Embryonic facial prominence (tissue), 1 donor: ENCODE data around the gene ITIH1.

Experiments
- DNase-seq: peaks from one replicate; pipeline ENCODE4 v3.0.0-alpha.2; 2016; ENCODE audit errors: extremely low spot score

Gene ITIH1

DNA sequence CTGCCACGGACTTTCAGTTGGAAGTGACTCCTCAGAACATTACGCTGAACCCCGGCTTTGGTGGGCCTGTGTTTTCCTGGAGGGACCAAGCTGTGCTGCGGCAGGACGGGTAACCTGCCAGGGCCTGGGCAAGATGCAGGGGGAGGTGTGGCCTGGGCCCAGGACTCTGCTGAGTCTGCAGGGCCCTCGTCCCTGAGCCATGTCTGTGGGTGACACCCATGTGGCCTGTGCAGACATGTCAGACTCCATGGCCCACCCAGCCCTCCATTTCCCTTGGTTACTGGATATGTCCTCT, 12.3 kb downstream of the ITIH1 start:
- no peak for DNase-seq

DNA sequence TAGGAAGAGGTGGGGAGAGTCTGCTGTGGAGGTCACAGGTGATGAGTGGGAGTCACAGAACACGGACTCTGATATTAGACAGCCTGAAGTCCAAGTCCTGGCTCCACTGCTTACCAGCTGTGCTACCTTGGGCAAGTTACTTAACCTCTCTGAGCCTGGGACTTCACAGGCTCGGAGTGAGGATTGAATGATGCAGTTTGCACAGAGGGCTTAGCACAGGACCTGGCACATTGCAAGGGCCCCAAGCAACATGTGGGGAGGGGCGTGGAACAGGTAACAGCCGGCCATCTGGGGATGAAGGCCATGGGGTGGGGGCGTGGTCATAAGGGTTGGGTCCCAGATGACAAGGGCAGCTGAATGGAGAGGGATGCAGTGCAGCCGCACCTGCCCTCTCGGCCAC, 12.9 kb downstream of the ITIH1 start:
- DNase-seq = no peak

DNA sequence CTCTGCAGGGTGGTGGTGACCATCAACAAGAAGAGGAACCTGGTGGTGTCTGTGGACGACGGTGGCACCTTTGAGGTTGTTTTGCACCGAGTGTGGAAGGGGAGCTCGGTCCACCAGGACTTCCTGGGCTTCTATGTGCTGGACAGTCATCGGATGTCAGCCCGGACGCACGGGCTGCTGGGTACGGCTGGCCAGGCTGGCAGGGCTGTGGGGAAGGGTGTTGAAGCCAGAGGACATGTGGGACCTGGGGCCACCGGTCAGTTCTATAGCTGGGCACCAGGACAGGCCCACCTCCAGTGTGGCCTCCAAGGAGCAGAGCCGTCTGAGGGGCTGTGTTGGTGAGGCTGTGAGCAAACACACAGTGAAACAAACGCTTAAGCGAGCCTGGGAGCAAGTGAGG, 13.3 kb downstream of the ITIH1 start:
- DNase-seq = no peak

DNA sequence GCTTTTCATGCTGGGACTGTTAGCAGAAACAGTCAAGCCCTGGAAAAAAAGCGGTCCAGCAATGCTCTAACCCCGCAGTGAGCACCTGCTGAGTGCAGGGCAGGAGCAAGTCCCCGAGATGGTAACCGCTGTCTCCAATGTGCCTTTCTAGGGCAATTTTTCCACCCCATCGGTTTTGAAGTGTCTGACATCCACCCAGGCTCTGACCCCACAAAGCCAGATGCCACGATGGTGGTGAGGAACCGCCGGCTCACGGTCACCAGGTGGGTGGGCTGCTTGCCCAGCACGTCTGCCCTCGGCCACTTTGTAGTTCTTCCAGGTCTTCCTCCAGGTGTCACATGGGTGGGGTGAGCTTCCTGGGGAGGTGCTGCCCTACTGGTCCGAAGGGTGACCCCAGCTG, 14.0 kb downstream of the ITIH1 start:
- no peak for DNase-seq

DNA sequence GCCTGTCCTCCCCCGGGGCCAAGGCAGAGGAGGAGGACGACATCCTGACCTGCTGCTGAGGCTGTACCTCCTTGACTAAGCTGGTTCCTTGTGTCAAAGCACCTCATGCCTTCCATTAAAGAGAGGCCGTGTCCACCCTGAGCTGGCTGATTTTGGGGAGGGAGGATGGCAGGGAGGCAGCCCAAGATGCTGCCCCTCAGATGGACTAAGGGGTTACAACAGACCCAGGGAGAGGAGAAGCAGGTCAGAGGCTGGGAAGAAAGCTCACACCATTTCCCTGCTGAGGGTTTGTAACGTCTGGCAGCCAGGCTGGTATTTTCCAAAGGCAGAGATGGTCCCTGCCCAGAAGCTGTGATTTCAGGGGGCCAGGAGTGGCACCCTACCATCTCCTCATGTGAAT, 14.5 kb downstream of the ITIH1 start:
- DNase-seq = no peak

DNA sequence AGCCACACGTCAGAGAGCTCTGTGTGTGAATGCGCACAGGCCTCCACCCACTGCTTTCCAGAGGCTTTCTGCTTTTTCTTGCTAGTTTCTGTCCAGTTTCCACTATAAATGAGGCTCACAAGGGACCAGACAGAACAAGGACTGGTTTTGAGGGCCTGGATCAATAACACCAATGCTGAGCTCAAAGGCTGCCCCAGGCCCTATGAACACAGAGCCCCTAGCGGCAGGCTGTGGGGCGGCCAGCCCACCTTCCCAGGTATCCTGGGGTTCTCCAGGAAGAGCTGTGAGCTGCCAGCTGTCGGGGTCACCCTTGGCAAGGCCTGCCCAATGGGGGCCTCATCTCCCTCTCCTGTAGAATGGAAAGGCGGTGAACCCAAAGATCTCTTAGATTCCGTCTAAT, 15.0 kb downstream of the ITIH1 start:
- no peak for DNase-seq

DNA sequence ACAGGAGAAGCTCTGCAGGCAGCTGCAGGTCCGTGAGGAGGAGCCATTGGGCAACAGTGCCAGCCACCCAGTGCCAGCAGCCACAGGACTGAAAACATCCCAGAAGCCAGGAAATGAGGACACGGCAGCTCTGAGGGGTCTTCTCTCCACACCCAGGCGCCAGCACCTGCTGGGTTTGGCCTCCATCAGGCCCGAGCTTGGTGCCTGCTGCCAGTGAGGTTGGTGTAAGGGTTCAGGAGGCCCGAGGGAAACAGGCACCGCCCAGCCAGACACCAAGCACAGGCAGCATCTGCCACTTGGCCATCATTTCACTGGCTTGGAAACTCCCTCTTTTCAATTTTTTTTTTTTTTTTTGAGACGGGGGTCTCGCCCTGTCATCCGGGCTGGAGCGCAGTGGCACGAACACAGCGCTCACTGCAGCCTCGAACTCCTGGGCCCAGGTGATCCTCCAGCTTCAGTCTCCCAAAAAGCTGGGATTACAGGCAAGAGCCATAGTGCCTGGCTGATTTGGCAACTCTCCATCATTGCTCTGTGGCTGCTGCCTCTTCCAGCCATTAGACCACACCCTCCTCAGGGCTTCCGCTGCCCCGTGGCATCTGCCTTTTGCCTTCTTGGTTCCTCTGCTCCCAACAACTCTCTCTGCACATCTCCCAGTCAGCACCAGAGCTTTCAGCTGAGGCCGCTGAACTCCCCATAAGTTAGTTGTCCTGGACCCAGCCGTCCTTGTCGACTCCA, 15.7 kb downstream of the ITIH1 start:
- DNase-seq = no peak

DNA sequence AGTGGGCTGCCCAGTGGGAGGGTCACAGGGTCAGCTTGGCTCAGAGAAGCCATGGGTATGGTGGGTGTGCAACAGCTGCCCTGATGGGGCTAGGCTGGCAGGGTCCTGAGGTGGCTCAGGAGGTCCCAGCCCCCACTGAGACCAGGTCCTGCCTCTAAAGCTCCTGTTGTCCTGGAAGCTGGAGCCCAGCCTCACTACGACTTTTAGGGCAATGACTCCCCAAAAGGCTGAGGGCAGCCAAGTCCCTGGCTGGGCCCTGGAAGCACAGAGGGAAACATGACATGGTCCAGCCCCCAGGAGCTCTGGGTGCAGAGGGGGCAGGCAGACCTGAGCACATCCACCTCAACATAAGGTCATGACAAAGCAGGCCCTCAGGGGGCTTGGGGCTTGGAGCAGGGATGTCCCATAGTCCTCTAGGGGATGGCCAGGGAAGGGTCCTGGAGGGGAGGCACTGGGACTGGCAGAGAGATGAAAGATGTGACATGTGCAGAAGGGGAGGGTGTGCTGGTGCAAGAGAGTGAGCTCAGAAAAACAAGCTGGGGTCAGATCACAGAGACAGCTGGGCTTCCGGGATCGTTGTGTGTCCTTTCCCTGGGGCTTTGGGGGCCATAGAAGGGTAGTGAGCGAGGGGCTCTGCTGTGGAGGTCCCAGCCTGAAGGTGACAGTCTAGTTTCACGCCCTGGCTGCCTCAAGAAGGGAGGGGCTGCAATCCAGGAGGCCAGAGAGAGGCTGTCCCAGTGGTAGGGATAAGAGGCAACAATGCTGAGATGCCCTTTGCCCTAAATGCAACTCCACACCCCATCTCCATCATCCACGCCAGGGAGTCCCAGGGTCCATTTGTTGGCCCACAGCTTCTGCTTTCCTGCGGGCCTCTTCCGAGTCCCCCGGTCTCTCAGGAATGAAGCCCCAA, 16.6 kb downstream of the ITIH1 start:
- DNase-seq = no peak

DNA sequence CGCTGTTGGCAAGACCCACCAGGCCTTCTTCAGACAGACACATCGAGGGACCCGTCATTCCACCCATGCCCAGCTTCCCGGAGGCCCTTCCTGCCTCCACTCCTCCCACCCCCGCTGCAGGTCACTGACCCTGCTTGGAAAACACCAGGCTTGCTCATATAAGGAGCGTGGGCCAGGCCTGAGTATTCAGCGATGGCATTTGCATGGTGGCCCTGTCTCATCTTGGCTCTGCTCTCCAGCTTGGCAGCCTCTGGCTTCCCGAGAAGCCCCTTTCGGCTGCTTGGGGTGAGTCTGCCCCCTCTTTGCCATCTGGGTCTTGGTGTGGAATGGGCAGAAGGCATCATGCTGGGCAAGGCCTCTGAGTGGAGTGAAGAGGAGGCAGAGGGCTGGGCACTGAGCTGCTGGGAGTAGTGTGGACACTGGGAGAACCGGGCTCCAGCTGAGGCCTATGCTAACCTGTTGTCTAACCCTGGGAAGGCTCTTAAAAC, 17.3 kb downstream of the ITIH1 start, which contains the start of gene ITIH3:
Gene ITIH3, plus strand, starts transcription at position 185 of the 488 bp plus-strand sequence. Its CDS starts 8 bp downstream, at position 193.
- no peak for DNase-seq

DNA sequence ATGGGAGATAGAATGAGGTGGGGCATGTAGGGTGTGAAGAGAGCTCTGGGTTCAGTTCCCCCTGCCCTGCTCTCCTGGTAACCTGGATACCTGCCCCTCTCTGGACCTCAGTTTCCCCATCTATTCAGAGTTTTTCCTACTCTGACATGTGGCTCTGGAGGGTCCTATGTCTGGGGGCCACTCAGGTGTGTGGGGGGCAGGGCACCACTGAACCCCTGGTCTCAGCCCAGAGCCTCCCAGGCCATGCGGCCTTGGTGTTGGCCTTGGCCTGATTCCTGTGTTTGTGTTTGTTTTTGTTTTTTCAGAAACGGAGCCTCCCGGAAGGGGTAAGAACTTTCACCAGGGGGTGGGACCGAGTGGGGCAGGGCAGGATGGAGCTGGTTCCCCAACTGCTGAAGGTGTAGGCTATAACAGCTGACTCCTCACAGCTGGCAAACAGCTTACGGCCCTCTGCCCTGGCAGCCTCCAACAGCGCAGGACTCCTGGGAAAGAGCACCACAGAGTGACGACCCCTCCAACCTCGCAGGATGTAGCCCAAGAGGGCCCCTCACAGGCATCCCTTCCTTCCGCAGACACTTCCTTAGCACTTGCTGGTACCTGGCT, 18.0 kb downstream of the ITIH1 start:
- no peak for DNase-seq

DNA sequence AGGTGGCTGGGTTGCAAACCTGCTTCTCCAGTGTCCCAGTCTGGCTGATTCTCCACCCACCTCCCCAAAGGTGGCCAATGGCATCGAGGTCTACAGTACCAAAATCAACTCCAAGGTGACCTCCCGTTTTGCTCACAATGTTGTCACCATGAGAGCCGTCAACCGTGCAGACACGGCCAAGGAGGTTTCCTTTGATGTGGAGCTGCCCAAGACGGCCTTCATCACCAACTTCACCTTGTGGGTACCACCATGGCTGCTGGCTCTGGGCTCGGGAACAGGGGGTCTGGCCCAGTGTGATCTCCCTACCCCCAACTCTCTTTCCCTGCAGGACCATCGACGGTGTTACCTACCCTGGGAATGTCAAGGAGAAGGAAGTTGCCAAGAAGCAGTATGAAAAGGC, 19.0 kb downstream of the ITIH1 start:
- no peak for DNase-seq

DNA sequence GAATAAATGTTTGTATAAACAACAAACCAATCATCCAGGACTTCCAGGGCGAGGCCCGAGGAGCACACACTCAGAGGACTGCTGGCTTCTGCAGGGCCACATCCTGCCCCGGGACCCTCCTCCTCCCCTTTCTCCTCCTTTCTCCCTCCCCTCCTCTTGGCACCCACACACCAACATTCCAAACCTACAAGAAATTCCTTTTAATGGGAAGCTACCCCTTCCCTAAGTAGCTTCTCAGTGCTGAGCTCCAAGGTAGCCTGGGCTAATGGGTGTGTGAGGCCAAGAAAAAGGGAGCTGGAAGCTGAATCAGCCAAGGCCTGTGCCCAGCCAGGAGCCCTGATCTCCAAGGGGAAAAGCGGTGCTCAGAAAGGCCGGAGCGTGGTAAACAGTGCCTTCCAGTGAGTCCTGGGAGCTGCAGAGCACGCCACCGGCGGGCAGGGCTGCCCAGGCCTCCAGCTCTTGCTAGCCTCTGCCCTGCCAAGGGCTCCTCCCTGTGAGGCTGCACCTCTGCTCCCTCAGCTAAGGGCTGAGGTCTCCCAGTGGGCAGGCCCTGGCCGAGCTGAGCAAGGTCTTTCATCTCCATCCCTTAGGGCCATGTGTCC, 21.1 kb downstream of the ITIH1 start:
- DNase-seq = no peak

DNA sequence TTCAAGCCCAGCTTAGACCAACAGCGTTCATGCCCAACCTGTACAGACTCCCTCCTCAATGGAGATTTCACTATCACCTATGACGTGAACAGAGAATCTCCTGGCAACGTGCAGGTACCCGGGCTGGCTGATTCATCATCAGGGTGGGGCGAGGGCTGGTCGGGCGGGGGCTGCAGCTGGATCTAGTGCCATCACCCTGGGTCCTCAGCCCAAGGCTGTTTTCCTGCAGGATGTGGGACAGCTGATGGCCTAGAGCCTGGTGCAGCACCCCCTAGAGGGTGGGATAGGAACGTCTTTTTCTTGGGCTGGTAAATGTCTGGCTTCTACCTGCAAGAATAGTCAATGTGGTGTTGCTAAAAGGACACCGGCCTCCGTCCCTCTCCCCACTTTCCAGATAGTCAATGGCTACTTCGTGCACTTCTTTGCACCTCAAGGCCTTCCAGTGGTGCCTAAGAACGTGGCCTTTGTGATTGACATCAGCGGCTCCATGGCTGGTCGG, 21.6 kb downstream of the ITIH1 start:
- DNase-seq = no peak

DNA sequence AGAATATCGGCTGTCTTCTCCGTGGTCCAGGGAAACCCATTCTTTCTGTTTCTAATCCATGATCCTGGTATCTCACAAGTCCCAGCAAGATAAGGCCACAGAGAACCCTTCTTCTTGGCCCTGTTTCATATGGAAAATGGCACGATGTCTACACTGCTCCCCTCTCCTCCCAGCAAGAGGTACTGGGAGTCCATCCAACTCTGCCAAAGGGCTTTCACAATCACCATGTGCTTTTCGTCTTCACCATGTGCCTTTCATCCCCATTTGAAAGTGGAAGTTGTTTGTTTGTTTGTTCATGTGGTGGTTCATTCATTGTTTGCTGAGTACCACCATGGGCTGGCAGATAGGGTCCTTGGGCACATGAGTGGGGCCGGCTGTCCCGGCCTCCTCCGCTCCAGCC, 22.7 kb downstream of the ITIH1 start:
- DNase-seq = no peak

DNA sequence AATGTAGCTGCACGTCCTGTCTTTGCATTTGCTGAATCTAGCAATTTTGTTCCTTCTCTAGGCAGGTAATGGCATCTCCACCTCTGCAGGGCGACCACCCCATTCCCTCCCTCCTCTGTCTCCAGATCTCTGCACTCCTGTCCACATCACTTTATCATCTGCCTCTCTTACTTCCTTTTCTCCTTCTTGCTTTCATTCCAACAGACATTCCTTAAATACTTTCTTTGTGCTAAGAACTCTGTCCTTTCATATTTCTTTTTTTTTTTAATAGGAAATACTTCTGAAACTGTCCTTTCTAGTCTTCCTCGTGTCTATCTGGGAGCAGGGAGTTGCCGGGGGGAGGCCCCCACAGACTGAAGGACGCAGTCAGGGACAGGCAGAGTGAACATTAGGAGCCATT, 24.4 kb downstream of the ITIH1 start:
- no peak for DNase-seq

DNA sequence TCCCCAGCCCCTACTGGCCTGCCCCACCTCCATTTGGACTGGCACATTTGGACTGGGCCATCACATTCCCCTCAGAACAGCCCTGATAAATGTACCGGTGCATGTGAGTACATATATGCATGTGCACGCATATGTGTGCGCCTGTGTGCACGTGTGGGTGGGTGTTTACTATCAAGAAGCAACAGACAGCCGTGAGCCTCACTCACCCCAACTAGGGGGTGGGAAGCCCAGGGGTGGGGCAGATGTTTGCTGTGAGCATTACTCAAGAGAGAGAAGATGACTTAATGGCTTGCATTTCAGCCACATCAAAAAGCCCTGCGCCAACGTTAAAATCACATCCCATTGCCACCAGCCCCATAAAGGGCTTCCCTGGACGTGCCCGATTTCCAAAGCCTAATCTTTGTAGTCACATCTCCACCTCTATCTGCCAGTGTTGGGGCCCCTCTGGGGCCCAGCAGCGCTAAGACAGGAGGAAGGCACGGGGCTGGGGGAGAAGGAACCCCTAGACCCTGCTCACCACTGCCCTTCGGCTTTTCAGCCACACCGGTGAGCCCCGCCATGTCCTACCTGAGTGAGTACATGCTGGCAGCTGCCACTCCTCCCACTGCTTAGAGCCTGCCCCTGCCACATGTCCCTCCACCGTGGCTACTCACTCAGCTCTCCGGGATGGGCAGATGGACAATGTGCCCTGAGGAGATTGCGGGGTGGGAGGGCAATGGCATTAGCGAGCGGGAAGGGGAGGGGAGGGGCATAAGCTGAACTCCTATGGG, 28.1 kb downstream of the ITIH1 start:
- DNase-seq = no peak

DNA sequence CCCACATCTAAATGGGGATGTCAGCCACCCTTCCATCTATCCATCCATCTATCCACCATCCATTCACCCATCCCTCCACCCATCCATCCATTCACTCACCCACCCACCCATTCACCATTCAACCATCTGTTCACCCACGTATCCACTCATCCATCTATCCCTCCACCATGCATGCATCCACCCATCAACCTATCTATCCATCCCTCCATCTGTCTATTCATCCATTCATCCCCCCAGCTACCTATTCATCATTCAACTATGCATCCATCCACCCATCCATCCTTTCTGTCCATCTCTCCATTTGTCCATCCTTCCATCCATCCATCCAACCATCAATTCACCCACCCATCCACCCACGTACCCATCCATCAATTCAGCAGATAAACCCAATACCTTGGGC, 31.8 kb downstream of the ITIH1 start:
- no peak for DNase-seq

DNA sequence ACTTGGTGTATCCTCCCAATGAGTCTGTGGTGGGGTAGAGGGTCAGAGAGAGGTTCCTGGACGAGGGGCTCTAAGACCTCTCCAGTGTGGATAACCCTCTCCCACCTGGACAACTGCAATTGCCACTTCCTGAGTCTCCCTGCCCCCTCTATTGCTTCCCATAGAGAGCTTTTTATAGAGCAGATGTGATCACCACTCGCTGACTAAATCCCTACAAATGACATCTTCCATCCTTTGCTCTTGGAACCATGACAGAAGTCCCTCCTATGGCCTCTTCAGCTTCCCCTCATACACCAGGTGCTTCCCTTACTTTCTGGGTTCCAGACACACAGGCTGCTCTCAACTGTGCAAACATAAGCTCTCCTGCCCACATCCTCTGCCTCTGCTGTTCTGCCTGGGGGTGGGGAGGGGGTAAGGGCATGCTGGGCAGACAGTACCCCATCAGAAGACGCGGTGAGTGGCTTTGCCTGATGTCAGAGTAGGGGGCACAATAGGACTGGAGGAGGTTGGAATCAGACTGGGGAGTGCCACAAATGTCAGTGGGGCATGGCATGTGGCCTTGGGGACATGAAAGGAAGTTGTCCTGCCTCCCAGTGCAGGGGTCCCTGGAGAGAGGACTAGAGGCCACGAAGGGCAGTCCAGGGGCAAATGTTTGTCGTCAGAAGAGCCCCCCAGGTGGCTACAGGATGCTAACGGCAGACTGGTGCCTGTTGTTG, 32.4 kb downstream of the ITIH1 start:
- no peak for DNase-seq

DNA sequence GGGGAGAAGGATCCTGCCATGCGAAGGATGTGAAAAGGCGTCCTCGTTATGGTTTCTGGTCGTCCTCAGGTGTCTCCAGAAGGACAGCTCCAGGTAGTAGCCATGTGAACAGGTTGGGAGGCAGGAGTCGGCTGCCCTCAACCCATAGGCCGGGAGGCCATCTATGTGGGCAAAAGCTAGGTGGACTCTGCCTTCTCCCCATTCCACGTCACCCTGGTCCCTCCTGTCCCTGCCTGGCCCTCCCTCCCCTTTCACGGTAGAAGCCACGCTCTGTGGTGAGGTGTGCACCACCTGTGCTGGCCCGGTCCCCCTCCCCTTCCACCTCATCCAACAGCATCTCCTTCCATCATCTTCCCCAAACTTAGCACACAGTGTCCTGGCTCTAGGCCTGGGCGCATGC, 33.5 kb downstream of the ITIH1 start:
- no peak for DNase-seq

DNA sequence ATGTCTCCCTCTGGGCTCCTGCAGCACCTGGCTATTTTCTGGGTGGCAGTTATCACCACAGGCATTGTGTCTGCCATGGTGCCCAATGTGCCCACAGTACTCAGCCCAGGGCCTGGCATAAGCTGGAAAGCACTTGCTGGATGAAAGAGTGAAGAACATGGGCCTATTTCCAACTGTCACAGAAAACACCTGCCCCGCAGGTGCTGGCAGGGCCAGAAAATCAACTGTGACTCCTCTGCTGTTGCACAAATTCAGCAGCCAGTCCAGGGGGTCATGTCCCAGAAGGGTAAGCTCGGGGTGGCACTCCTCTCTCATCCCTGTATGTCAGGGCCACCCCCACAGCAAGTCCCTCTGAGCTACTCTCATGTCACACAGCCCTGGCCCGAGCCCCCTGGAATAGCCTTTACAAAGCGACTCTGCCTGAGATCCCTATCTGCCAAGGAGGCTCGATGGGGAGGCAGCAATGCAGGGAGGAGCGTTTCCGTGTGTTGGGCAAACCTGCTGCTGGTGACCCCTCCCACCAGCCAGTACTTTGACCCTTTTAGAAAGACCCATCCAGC, 34.1 kb downstream of the ITIH1 start:
- DNase-seq = no peak
